Prostate gland (tissue), 2 donors: ENCODE data around the gene CBFA2T3.

ENCODE experiments used
- POLR2A ChIP-seq: fragments of 450-650 bp; IDR thresholded peaks from one replicate; pipeline ENCODE4 v1.6.1; 2016; ENCODE audit warnings: antibody characterized with exemption, mild to moderate bottlenecking
- TF ChIP-seq, protein P1 (sequence below), 4 experiments: fragments of 200-600 bp in 2 of 4; fragments of 450-650 bp in 2 of 4; sonication (generic) in 2 of 4; IDR thresholded peaks; 1 replicate in 3 of 4; 2 replicates in 1 of 4; pipeline ENCODE4 v1.5.1; 2016 to 2019; ENCODE audit warnings: antibody characterized with exemption in 4 of 4, mild to moderate bottlenecking in 2 of 4, moderate library complexity in 2 of 4

DNA sequence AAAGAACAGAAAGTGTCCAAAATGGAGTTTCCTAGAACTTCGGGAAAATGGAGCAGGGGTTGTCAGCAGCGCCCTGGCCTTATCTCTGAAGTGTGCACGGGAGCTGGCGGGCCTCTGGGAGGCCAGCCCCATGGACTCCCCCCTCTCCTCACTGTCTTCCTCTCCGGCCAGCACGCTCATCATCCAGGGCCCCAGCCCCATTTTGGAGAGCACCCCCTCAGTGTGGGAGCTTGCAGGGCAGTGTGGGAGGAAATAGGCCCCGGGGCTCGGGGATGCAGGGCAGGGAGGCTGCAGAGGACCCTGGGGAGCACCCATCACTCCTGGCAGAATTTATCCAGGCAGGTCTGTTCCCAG lies 105.7 kb downstream of the CBFA2T3 start:
- TF ChIP-seq, protein P1, sequence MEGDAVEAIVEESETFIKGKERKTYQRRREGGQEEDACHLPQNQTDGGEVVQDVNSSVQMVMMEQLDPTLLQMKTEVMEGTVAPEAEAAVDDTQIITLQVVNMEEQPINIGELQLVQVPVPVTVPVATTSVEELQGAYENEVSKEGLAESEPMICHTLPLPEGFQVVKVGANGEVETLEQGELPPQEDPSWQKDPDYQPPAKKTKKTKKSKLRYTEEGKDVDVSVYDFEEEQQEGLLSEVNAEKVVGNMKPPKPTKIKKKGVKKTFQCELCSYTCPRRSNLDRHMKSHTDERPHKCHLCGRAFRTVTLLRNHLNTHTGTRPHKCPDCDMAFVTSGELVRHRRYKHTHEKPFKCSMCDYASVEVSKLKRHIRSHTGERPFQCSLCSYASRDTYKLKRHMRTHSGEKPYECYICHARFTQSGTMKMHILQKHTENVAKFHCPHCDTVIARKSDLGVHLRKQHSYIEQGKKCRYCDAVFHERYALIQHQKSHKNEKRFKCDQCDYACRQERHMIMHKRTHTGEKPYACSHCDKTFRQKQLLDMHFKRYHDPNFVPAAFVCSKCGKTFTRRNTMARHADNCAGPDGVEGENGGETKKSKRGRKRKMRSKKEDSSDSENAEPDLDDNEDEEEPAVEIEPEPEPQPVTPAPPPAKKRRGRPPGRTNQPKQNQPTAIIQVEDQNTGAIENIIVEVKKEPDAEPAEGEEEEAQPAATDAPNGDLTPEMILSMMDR (IDR thresholded peaks at IDR 0.05), result no peak
- no peak for TF ChIP-seq POLR2A
